ENCODE measurements around the gene SCMH1.

DNA sequence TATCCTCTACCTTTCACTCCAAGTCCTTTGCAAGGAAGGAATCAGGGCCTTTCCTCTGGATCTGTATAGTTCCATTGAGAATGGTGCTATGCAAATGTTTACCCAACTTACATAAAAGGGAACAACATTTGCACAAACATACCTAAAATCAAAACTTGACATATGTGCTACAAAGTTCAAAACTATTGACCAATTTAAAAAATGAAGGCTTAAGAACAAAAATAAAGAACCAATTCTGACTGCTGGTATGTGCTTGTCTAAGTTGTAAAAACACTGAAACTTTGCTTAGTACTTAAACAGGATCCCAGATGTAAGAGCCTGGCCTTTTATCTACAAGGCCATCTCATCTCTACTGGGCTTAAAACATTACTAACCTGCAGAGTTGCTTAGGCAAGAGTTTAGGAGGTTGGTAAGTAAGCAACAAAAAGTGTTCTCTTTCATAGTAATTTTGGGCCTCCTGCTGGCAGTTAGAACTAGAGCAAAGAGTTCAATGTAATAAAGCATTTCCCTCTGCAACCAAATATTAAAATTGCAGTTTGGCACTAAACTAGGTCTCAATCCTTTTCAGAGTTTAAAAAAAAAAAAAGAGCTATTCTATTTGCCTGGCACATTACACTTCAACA is 2.0 kb downstream of the SCMH1 start:
- TF ChIP-seq, protein P1, sequence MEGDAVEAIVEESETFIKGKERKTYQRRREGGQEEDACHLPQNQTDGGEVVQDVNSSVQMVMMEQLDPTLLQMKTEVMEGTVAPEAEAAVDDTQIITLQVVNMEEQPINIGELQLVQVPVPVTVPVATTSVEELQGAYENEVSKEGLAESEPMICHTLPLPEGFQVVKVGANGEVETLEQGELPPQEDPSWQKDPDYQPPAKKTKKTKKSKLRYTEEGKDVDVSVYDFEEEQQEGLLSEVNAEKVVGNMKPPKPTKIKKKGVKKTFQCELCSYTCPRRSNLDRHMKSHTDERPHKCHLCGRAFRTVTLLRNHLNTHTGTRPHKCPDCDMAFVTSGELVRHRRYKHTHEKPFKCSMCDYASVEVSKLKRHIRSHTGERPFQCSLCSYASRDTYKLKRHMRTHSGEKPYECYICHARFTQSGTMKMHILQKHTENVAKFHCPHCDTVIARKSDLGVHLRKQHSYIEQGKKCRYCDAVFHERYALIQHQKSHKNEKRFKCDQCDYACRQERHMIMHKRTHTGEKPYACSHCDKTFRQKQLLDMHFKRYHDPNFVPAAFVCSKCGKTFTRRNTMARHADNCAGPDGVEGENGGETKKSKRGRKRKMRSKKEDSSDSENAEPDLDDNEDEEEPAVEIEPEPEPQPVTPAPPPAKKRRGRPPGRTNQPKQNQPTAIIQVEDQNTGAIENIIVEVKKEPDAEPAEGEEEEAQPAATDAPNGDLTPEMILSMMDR (IDR thresholded peaks at IDR 0.05), result no peak
- TF ChIP-seq POLR2AphosphoS5 (IDR thresholded peaks at IDR 0.05) (no peak), POLR2A (IDR thresholded peaks at IDR 0.05) (no peak)

Measured in breast epithelium (tissue), 3 donors.